SJCRH30 (cell line): ENCODE results near the gene FNDC8. TPM values are rescaled to one million over a fixed set of nuclear protein-coding genes. Genes with fewer than 3 reads are reported as not detected.

Experiments used
- total RNA-seq: library from RNA; depleted of rRNA; stranded (reverse); fragments of >200 nt; shearing (Covaris generic); gene quantifications from 2 replicates; pipeline ENCODE4 v1.2.3, GENCODE V29; 2014; rRNA removed

FNDC8 gene
- total RNA-seq, 1 experiment from 2014 or later, result not detected

Other genes starting within 250 kb of the FNDC8 start
- 0.46 and 0.79 TPM in 2 replicates for gene CCT6B, start 160.2 kb upstream of the FNDC8 start, total RNA-seq
- 22.4 and 25.4 TPM in 2 replicates for gene ZNF830, start 160.1 kb upstream of the FNDC8 start, total RNA-seq
- 81.6 and 90.6 TPM in 2 replicates for gene LIG3, start 141.1 kb upstream of the FNDC8 start, total RNA-seq
- 10.9 and 13.7 TPM in 2 replicates for gene RFFL, start 57.9 kb upstream of the FNDC8 start, total RNA-seq
- gene RAD51D, start 1.8 kb upstream of the FNDC8 start, total RNA-seq, result 8.2 and 9.7 TPM in 2 replicates
- gene NLE1, start 20.7 kb downstream of the FNDC8 start, total RNA-seq, result 23.9 and 24.9 TPM in 2 replicates
- 0.24 and 0.51 TPM in 2 replicates for gene UNC45B, start 26.2 kb downstream of the FNDC8 start, total RNA-seq
- gene SLC35G3, start 72.8 kb downstream of the FNDC8 start, total RNA-seq, result not detected in 2 replicates
- 1.5 and 2.5 TPM in 2 replicates for gene SLFN5, start 121.5 kb downstream of the FNDC8 start, total RNA-seq